IMR-90 (cell line): ENCODE data around the gene TMEM143. TPM values are rescaled to one million over a fixed set of nuclear protein-coding genes. Genes with fewer than 3 reads are reported as not detected.

ENCODE experiments used
- ATAC-seq: fragments of 200-7000 bp; cut with Tn5 transposase; 2 replicates; pipeline ENCODE4 v1.9.1; 2020; ENCODE audit warnings: low read depth, mild to moderate bottlenecking, moderate library complexity
- BruUV-seq: library from RNA; stranded (reverse); fragments of 400-500 nt; replicated peaks from 2 replicates; lab custom pipeline; 2021; lab: Mats Ljungman, UMichigan
- CTCF ChIA-PET: fragments of 300-600 bp; formaldehyde crosslinking; extraction: SDS; loops from one replicate; lab custom pipeline; 2021; ENCODE audit warnings: antibody characterized with exemption; lab: Yijun Ruan, JAX
- POLR2A ChIA-PET: fragments of 300-600 bp; sonication (Branson Sonifier 250); formaldehyde crosslinking; loops from one replicate; lab custom pipeline; 2022; ENCODE audit warnings: antibody characterized with exemption; ENCODE audit not compliant: unreplicated experiment; lab: Charles Lee
- DNase-seq: peaks from one replicate; pipeline ENCODE4 v3.0.0; 2013
- H2AFZ ChIP-seq: replicated peaks from 2 replicates; pipeline ENCODE3; 2013; ENCODE audit warnings: low read length, mild to moderate bottlenecking; ENCODE audit not compliant: poor library complexity
- H2AK5ac ChIP-seq: 2 replicates; pipeline ENCODE4 v1.6.1; 2013; ENCODE audit warnings: low read depth, low read length, inconsistent platforms
- H2AK9ac ChIP-seq: replicated peaks from 2 replicates; pipeline ENCODE3; 2013; ENCODE audit warnings: mild to moderate bottlenecking, low read depth, low read length, moderate library complexity; ENCODE audit not compliant: poor library complexity
- H2BK120ac ChIP-seq: 2 replicates; pipeline ENCODE4 v1.6.1; 2013; ENCODE audit warnings: low read depth, low read length, inconsistent platforms
- H2BK15ac ChIP-seq: 3 replicates; pipeline ENCODE4 v1.6.1; 2013; ENCODE audit warnings: low read depth, low read length, inconsistent platforms
- H2BK20ac ChIP-seq: 2 replicates; pipeline ENCODE4 v1.6.1; 2013; ENCODE audit warnings: low read depth, mild to moderate bottlenecking, inconsistent platforms, low read length, moderate library complexity
- H2BK5ac ChIP-seq: 2 replicates; pipeline ENCODE4 v1.6.1; 2013; ENCODE audit warnings: mild to moderate bottlenecking, low read depth, low read length, inconsistent platforms; ENCODE audit not compliant: poor library complexity, severe bottlenecking
- H3K14ac ChIP-seq: replicated peaks from 2 replicates; pipeline ENCODE4 v1.6.1; 2013; ENCODE audit warnings: low read depth, low read length, inconsistent platforms
- H3K18ac ChIP-seq: 2 replicates; pipeline ENCODE4 v1.6.1; 2013; ENCODE audit warnings: low read depth, low read length, control low read depth
- H3K23ac ChIP-seq: 2 replicates; pipeline ENCODE4 v1.6.1; 2013; ENCODE audit warnings: low read depth, low read length, inconsistent platforms
- H3K27ac ChIP-seq: 2 replicates; pipeline ENCODE4 v1.5.1; 2013; ENCODE audit warnings: mild to moderate bottlenecking, control low read depth, low read length; ENCODE audit not compliant: insufficient read depth
- H3K27me3 ChIP-seq: 2 replicates; pipeline ENCODE4 v1.6.1; 2013; ENCODE audit warnings: low read length; ENCODE audit not compliant: control insufficient read depth, insufficient read depth
- H3K36me3 ChIP-seq: 2 replicates; pipeline ENCODE4 v1.6.1; 2013; ENCODE audit warnings: low read length, mixed read lengths; ENCODE audit not compliant: control insufficient read depth, insufficient read depth
- H3K4ac ChIP-seq: 2 replicates; pipeline ENCODE4 v1.6.1; 2013; ENCODE audit warnings: low read depth, low read length, inconsistent platforms
- H3K4me1 ChIP-seq: 2 replicates; pipeline ENCODE4 v1.6.1; 2013; ENCODE audit warnings: low read length, mixed read lengths; ENCODE audit not compliant: control insufficient read depth, insufficient read depth
- H3K4me2 ChIP-seq: 2 replicates; pipeline ENCODE4 v1.6.1; 2013; ENCODE audit warnings: low read depth, mild to moderate bottlenecking, control low read depth, low read length, moderate library complexity
- H3K4me3 ChIP-seq: 2 replicates; pipeline ENCODE4 v1.5.1; 2013; ENCODE audit warnings: low read depth, mild to moderate bottlenecking, control low read depth, low read length, moderate library complexity; ENCODE audit not compliant: insufficient read depth
- H3K56ac ChIP-seq: 2 replicates; pipeline ENCODE4 v1.6.1; 2013; ENCODE audit warnings: low read length, inconsistent platforms; ENCODE audit not compliant: insufficient read depth; ENCODE audit errors: extremely low read depth
- H3K79me1 ChIP-seq, 2 experiments: 2 replicates each; pipeline ENCODE4 v1.6.1; 2013; ENCODE audit warnings: low read length in 2 of 2, inconsistent platforms in 1 of 2, low read depth in 1 of 2
- H3K9ac ChIP-seq: 2 replicates; pipeline ENCODE4 v1.6.1; 2013; ENCODE audit warnings: low read depth, low read length, control low read depth
- H3K9me1 ChIP-seq: 2 replicates; pipeline ENCODE4 v1.6.1; 2013; ENCODE audit warnings: low read length, inconsistent platforms; ENCODE audit not compliant: insufficient read depth
- H3K9me3 ChIP-seq: 2 replicates; pipeline ENCODE4 v1.6.1; 2013; ENCODE audit warnings: low read length; ENCODE audit not compliant: control insufficient read depth, insufficient read depth
- H4K20me1 ChIP-seq: 2 replicates; pipeline ENCODE4 v1.6.1; 2013; ENCODE audit warnings: low read length, inconsistent platforms; ENCODE audit not compliant: insufficient read depth
- H4K5ac ChIP-seq: 2 replicates; pipeline ENCODE4 v1.6.1; 2013; ENCODE audit warnings: mild to moderate bottlenecking, low read depth, low read length, control low read depth
- H4K8ac ChIP-seq, 2 experiments: 2 replicates each; pipeline ENCODE4 v1.6.1; 2013; ENCODE audit warnings: low read depth in 2 of 2, low read length in 2 of 2, control low read depth in 1 of 2, inconsistent platforms in 1 of 2
- H4K91ac ChIP-seq: 2 replicates; pipeline ENCODE4 v1.6.1; 2013; ENCODE audit warnings: low read depth, low read length, inconsistent platforms; ENCODE audit not compliant: insufficient read depth
- BHLHE40 ChIP-seq: fragments of 150-350 bp; IDR thresholded peaks from 2 replicates; pipeline ENCODE4 v1.6.1; 2016; ENCODE audit warnings: mild to moderate bottlenecking, low read depth, low read length
- CEBPB ChIP-seq: IDR thresholded peaks from 2 replicates; pipeline ENCODE4 v1.6.1; 2012; ENCODE audit warnings: low read depth, low read length, improper control_type of control experiment
- CHD1 ChIP-seq: IDR thresholded peaks from 2 replicates; pipeline ENCODE4 v1.6.1; 2012; ENCODE audit warnings: low read depth, low read length, improper control_type of control experiment
- FOS ChIP-seq: fragments of 150-350 bp; IDR thresholded peaks from 2 replicates; pipeline ENCODE4 v1.6.1; 2016; ENCODE audit warnings: low read depth, low read length
- MAFK ChIP-seq: IDR thresholded peaks from 2 replicates; pipeline ENCODE4 v1.6.1; 2012; ENCODE audit warnings: low read depth, low read length, improper control_type of control experiment
- MAZ ChIP-seq: IDR thresholded peaks from 2 replicates; pipeline ENCODE4 v1.6.1; 2012; ENCODE audit warnings: low read depth, mild to moderate bottlenecking, low read length, improper control_type of control experiment, moderate library complexity, borderline replicate concordance
- MXI1 ChIP-seq: IDR thresholded peaks from 2 replicates; pipeline ENCODE4 v1.6.1; 2012; ENCODE audit warnings: low read depth, mild to moderate bottlenecking, low read length, moderate library complexity, borderline replicate concordance
- NFE2L2 ChIP-seq: fragments of 150-350 bp; IDR thresholded peaks from 2 replicates; pipeline ENCODE4 v1.6.1; 2016; ENCODE audit warnings: low read depth, mild to moderate bottlenecking, low read length
- POLR2A ChIP-seq: IDR thresholded peaks from 2 replicates; pipeline ENCODE4 v1.6.1; 2012; ENCODE audit warnings: mild to moderate bottlenecking, low read depth, low read length
- RAD21 ChIP-seq: IDR thresholded peaks from 2 replicates; pipeline ENCODE4 v1.6.1; 2012; ENCODE audit warnings: low read length, improper control_type of control experiment
- RCOR1 ChIP-seq: IDR thresholded peaks from 2 replicates; pipeline ENCODE4 v1.6.1; 2012; ENCODE audit warnings: mild to moderate bottlenecking, low read length, improper control_type of control experiment; ENCODE audit not compliant: insufficient replicate concordance
- RFX5 ChIP-seq: IDR thresholded peaks from 2 replicates; pipeline ENCODE4 v1.8.0; 2012; ENCODE audit warnings: low read depth, mild to moderate bottlenecking, low read length, moderate library complexity
- SMC3 ChIP-seq: fragments of 150-350 bp; IDR thresholded peaks from 2 replicates; pipeline ENCODE4 v1.6.1; 2016; ENCODE audit warnings: low read depth, mild to moderate bottlenecking, antibody characterized with exemption, low read length, moderate library complexity
- WGBS, 2 experiments: methylation state at CpG; one replicate each; pipeline versions ENCODE4 v1.1.5 to v1.1.7; 2013; ENCODE audit warnings: missing lambda C conversion rate in 2 of 2; ENCODE audit not compliant: insufficient read length in 1 of 2; ENCODE audit errors: extremely low coverage in 2 of 2; 5-methylcytosine and 5-hydroxymethylcytosine counted together
- dilution Hi-C: fragments of 300-500 bp; cut with HindIII; formaldehyde crosslinking; loops from one replicate; pipeline ENCODE4 v1.14.3; 2018; ENCODE audit warnings: low sequenced_read_pairs; ENCODE audit not compliant: unreplicated experiment
- in situ Hi-C: fragments of 300-500 bp; cut with MboI; formaldehyde crosslinking; loops from 3 replicates; pipeline ENCODE4 v1.14.3; 2019; ENCODE audit warnings: low sequenced_read_pairs, inconsistent platforms, mixed read lengths
- intact Hi-C: fragments of 100-400 bp; cut with micrococcal nuclease; formaldehyde crosslinking; loops from 2 replicates; pipeline ENCODE4 v1.10.0; 2022
- polyA plus RNA-seq, 3 experiments: library from polyadenylated mRNA; depleted of rRNA; stranded (reverse); fragments of >200 nt; gene quantifications; 2 replicates each; pipeline ENCODE4 v1.2.3, GENCODE V29; 2012; ENCODE audit warnings: low replicate concordance in 1 of 3
- total RNA-seq: library from RNA; depleted of rRNA; stranded (reverse); fragments of >200 nt; gene quantifications from 2 replicates; pipeline ENCODE4 v1.2.3, GENCODE V29; 2012
- TF ChIP-seq, protein P1 (sequence below): conservative IDR thresholded peaks from 2 replicates; pipeline ENCODE4 v1.5.1; 2012; ENCODE audit warnings: mild to moderate bottlenecking, low read depth, low read length, improper control_type of control experiment
- TF ChIP-seq, protein P2 (sequence below): fragments of 150-350 bp; IDR thresholded peaks from 2 replicates; pipeline ENCODE4 v1.6.1; 2016; ENCODE audit warnings: low read depth, mild to moderate bottlenecking, low read length, moderate library complexity, borderline replicate concordance
- TF ChIP-seq, protein P3 (sequence below): fragments of 150-350 bp; IDR thresholded peaks from 2 replicates; pipeline ENCODE4 v1.6.1; 2017; ENCODE audit warnings: mild to moderate bottlenecking, antibody characterized with exemption, low read length, low read depth

TMEM143 gene
- total and polyA plus RNA-seq, 2 of the 4 experiments (the other 2 are of a cell fraction): 1.3 to 7.6 TPM

DNA sequence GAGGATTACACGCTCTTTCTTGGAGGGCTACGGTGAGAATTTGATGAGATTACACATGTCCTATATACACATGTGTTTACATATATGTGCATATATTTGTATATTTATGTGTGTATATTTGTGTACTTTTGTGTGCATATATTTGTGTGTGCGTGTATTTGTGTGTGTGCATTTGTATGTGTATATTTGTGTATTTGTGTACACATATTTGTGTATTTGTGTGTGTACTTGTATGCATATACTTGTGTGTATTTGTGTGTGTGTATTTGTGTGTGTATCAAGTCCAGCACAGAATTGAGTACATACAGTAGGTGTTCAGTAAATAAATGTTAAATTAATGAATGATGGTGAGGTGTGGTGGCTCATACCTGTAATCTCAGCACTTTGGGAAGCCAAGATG is 1.8 kb downstream of the TMEM143 start:
- dilution Hi-C loops (no loop called here), in situ Hi-C loops (no loop called here), intact Hi-C loops (no loop called here)
- TF ChIP-seq RCOR1 (no peak), RFX5 (no peak), MAZ (no peak), SMC3 (no peak), CEBPB (no peak), RAD21 (no peak), POLR2A (no peak), CHD1 (no peak), MXI1 (no peak), BHLHE40 (no peak), FOS (no peak), MAFK (no peak), NFE2L2 (no peak)
- TF ChIP-seq, protein P1, sequence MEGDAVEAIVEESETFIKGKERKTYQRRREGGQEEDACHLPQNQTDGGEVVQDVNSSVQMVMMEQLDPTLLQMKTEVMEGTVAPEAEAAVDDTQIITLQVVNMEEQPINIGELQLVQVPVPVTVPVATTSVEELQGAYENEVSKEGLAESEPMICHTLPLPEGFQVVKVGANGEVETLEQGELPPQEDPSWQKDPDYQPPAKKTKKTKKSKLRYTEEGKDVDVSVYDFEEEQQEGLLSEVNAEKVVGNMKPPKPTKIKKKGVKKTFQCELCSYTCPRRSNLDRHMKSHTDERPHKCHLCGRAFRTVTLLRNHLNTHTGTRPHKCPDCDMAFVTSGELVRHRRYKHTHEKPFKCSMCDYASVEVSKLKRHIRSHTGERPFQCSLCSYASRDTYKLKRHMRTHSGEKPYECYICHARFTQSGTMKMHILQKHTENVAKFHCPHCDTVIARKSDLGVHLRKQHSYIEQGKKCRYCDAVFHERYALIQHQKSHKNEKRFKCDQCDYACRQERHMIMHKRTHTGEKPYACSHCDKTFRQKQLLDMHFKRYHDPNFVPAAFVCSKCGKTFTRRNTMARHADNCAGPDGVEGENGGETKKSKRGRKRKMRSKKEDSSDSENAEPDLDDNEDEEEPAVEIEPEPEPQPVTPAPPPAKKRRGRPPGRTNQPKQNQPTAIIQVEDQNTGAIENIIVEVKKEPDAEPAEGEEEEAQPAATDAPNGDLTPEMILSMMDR: no peak
- TF ChIP-seq, protein P2, sequence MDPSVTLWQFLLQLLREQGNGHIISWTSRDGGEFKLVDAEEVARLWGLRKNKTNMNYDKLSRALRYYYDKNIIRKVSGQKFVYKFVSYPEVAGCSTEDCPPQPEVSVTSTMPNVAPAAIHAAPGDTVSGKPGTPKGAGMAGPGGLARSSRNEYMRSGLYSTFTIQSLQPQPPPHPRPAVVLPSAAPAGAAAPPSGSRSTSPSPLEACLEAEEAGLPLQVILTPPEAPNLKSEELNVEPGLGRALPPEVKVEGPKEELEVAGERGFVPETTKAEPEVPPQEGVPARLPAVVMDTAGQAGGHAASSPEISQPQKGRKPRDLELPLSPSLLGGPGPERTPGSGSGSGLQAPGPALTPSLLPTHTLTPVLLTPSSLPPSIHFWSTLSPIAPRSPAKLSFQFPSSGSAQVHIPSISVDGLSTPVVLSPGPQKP: no peak
- TF ChIP-seq, protein P3, sequence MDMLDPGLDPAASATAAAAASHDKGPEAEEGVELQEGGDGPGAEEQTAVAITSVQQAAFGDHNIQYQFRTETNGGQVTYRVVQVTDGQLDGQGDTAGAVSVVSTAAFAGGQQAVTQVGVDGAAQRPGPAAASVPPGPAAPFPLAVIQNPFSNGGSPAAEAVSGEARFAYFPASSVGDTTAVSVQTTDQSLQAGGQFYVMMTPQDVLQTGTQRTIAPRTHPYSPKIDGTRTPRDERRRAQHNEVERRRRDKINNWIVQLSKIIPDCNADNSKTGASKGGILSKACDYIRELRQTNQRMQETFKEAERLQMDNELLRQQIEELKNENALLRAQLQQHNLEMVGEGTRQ: no peak
- H2AFZ ChIP-seq: no peak overlapping the region
- 86% methylated on average over 1 of the region's 3 CpGs; no CpG with 5 or more reads in 1 of the 2 experiments for WGBS, 2 experiments
- no peak overlapping the region for H3K27ac ChIP-seq
- no peak overlapping the region for H3K56ac ChIP-seq
- H3K36me3 ChIP-seq: no peaks in the 10 kb centered on the region
- H2AK5ac ChIP-seq: no peak overlapping the region
- ChIA-PET CTCF (interaction anchor here (1.1 kb wide), 1 partner anchor 28 kb away, joined by 3 read pairs; no protein-coding TSS in a partner anchor), POLR2A (no interaction called here)
- no peak overlapping the region for H2AK9ac ChIP-seq
- no peak overlapping the region for H2BK120ac ChIP-seq
- H4K20me1 ChIP-seq: no peaks in the 10 kb centered on the region
- H3K79me1 ChIP-seq: peaks cover 0 to 7% of the 10 kb centered on the region in 2 experiments; a peak in 1 of 4 replicates
- H4K5ac ChIP-seq: no peak overlapping the region
- H4K8ac ChIP-seq: no peak overlapping the region
- H3K4ac ChIP-seq: no peak overlapping the region
- no peak overlapping the region for H2BK15ac ChIP-seq
- H3K27me3 ChIP-seq: no peaks in the 10 kb centered on the region
- no peak overlapping the region for H4K91ac ChIP-seq
- no peaks in the 10 kb centered on the region for H3K9me3 ChIP-seq
- H2BK20ac ChIP-seq: no peak overlapping the region
- DNase-seq (no peak), ATAC-seq (no peak)
- H3K18ac ChIP-seq: no peak overlapping the region
- H3K9ac ChIP-seq: no peak overlapping the region
- no peaks in the 10 kb centered on the region for H3K4me1 ChIP-seq
- no peak overlapping the region for H2BK5ac ChIP-seq
- H3K9me1 ChIP-seq: no peaks in the 10 kb centered on the region; the same call in 1 of the 2 replicates
- H3K4me2 ChIP-seq: no peak overlapping the region
- H3K4me3 ChIP-seq: no peak overlapping the region
- no peak overlapping the region for H3K23ac ChIP-seq
- BruUV-seq: no TSS peak
- H3K14ac ChIP-seq: no peak overlapping the region
